ENCODE measurements around the gene AHDC1.

DNA sequence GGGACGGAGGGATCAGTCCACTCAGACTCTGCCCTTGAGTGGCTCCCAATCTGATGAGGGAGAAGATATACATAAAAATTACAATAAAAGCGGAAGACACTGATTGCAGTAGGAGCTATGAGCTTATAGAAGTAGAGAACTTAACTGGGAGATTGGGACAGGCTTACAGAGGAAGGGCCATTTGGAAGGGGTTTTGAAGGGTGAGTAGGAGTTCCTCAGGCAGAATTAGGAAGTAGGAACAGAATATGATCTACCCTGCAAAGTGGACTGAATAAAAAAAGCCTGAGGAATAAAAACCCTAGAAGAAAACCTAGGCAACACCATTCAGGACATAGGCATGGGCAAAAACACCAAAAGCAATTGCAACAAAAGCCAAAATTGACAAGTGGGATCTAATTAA, 104.8 kb downstream of the AHDC1 start:
- TF ChIP-seq POLR2A (IDR thresholded peaks at IDR 0.05; ENCODE audit: low read depth) (no peak), EP300 (IDR thresholded peaks at IDR 0.05) (no peak), POLR2AphosphoS5 (IDR thresholded peaks at IDR 0.05) (no peak)
- TF ChIP-seq, protein P1, sequence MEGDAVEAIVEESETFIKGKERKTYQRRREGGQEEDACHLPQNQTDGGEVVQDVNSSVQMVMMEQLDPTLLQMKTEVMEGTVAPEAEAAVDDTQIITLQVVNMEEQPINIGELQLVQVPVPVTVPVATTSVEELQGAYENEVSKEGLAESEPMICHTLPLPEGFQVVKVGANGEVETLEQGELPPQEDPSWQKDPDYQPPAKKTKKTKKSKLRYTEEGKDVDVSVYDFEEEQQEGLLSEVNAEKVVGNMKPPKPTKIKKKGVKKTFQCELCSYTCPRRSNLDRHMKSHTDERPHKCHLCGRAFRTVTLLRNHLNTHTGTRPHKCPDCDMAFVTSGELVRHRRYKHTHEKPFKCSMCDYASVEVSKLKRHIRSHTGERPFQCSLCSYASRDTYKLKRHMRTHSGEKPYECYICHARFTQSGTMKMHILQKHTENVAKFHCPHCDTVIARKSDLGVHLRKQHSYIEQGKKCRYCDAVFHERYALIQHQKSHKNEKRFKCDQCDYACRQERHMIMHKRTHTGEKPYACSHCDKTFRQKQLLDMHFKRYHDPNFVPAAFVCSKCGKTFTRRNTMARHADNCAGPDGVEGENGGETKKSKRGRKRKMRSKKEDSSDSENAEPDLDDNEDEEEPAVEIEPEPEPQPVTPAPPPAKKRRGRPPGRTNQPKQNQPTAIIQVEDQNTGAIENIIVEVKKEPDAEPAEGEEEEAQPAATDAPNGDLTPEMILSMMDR (IDR thresholded peaks at IDR 0.05) = no peak

Measured in esophagus muscularis mucosa (tissue), 4 donors.